ENCODE data around the gene SLIT3.

Gene SLIT3

DNA sequence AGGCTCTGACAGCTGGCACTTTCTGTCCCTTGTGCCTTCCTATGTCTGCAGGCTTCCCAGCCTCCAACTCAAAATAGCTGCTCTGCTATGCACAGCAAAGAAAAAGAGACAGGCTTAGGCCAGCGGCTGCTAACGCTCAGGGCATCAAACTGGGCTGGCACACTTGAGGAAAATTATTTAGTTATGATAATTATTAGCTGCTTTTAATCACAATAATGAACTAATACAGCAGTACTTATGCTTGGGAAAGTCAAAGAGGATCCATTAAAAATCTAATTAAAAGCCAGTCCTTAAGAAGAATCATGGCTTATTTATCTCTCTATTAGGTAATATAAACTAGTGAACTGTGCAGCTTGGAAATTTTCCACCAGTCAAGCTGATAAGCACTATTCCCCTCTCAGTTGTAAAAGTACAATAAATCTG, 233.2 kb downstream of the SLIT3 start:
- DNase-seq, result no peak

DNA sequence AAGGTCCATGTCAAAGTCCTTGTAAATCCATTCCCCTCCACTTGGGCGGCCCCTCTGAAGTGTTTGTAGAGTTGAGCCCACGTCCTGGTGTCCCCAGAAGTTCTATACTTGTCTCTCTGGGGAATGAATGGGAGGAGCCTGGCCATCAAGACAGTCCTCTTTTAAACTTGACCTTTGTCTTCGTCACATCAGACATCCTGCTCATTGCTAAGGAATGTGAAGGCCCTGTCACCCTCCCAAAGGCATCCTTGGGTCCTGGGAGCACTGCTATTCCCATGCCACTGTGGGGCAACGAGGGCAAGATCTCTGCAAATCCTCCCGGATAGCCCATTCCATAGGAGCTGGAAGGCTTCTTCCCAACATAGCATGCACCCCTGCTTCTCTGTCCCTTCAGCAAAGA, 235.5 kb downstream of the SLIT3 start:
- no peak for DNase-seq

DNA sequence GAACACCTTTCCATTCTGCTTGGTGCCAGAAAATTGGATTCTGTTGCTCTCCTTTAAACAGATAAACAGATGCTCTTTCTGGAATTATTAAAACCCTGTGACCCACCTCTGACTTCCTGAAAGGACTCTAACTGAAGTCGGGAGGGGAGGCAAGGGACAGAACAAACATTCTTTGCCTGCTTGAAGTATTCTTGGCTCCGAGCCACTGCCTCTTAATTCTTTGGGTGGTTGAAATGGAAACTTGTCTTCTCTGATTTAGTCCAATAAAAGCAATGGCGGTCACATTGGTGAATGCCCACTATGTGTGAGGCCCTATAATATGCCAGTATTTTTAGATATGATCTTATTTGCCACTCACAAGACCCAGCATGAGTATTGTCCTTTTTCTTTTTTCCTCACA, 236.8 kb downstream of the SLIT3 start:
- DNase-seq, result no peak

DNA sequence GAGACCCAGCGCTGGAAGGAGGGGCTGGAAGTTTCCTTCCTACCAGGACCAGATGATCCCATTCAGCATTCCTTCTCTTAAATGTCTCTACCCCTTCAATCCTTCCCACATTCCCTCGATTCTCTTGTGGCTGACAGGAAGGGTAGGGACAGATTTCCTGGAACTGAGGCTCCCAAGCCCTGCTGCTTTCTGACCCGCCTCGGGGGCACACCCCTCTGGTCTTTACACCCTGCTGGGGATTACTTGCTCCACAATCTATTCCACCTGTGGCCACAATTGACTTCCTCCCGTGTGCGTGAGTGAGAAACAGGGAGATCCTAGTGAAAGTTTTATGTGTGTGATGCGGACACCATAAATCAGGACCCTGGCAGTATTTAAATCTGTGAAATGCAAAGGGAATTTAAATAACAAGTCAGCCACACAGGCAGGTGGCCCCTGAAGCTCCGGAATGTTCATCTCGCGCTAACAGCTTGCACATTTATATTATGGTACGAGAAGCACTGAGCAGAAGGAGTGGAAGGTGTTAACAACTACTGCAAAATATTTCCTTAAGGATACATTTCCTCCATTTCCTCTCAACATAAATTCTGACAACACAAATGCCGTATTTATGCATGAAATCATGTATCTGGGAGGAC, 237.5 kb downstream of the SLIT3 start:
- no peak for DNase-seq

DNA sequence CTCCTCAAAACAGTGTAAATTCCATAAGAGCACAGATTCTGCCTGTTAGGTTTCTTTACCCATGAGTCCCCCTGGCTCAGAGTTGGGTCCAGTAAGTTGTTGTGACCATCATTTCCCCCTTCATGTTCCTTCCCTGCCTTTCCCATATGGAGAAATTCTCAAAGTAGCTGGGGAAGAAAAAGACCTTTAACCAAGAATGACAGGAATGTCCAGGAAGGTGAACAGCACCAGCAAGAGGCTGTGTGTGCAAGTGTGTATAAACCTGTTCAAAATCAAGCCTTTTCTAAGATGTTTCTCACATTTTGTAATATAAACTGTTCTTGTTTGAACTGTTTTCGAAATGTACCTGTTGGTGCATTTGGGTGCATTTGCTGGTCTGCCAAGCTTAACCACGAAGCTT, 238.2 kb downstream of the SLIT3 start:
- no peak for DNase-seq

DNA sequence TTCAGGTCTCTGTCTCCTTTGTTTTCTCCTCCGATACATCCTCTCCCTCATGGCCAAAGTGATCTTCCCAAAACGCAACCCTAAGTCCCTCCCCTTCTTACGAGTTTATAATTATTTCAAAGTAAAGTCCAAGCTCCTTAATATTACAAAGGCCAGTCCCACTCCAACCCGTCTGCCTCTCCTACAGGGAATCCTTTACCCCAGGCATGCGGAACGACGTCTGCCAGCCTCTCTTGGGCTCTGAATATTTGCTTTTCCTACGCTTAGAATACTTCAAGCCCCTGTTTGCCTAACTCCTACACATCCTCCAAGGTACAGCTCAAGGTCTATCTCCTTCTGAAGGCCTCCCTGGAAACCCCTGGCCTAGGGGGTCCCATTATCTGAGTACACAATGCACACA, 246.4 kb downstream of the SLIT3 start:
- DNase-seq, result no peak

DNA sequence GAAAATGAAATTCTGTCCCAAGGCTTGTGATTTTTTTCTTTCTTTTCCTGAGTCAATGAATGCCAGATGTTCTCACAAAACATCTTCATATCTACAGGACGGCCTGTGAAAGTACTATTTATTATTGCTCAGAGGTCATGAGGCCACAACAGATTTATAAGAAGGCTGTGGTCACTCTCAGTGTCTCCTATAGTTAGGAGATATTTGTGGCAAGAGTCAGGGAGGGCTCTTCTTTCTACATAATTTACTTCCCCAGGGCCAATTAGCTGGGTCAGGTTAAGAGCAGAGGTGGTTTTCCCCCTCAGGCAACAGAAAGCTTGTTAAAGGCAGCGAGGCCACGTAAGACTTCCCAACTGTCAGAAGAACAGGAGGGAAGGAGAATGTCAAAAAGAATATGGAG, 248.7 kb downstream of the SLIT3 start:
- no peak for DNase-seq

DNA sequence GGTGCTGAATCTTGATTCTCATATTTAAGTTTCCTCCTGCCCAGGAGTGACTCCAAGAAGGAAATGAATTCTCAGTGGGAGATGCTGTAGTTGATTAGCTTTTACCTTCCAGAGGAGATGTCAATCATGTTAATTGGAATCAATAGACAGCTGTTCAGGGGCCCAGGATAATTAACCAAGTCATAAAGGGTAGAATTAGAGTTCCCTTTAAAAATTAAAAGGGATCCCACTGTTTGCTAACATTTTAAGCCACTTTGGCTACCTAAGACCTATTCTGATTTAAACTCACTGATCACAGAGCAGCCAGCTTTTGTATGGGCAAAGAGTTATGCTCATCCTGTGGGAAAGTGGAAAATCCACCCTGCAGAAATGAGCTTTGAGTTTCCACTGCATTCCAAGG, 249.6 kb downstream of the SLIT3 start:
- no peak for DNase-seq

DNA sequence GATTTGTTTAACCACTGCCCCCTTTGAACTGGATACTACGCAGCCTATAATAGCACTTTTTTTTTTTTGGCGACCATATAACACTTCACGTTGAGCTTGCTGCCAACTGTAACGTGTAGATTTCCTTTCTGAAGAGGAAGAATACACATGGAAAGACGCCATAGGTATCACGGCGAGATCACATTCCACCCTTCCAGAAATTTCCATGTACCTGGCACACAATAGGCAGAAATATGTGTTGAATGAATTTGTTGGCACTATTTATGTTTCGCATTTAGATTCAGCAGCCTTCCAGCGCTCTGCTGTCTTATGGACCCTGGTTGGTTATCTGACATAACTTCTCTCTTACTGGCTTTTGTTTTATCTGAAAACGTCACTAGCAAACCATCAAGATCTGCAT, 250.3 kb downstream of the SLIT3 start:
- no peak for DNase-seq

DNA sequence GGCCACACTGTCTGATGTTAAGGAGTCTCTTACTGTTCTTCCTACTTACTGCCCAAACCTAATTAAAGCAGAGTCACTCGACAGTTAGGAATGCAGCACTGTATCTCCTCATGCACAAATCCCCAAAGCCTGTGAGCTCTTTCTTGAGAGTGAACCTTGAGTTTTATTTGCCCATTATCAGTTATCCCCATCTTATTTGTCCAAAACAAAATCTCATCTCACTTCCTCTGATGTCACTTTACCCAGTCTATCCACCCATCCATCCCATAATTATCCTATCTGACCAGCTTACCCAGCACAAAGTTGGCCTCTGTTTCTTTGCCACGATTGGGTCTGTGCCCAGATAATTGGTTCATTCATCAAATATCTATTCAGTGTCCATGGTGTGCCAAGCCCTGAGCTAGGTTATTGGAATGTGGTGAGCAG, 250.8 kb downstream of the SLIT3 start:
- DNase-seq, result no peak

DNA sequence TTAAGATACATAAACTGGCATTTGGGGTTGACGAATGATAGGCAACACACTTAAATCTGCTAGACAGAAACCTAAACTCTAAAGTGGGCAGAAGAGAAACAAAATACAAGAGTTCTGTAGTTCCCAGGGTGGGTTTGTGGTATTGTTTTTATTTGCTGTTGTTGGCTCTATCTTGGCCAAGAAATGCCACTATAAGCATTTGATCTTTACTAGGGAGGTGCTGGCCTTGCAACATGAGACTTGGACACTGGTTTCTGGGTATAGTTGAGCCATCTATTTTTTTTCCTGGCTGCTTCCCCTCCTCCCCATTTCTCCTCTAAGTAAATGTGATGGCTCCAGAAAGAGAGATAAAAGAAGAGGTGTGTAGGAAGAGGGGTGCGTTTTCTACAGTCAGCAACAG, 251.2 kb downstream of the SLIT3 start:
- no peak for DNase-seq

DNA sequence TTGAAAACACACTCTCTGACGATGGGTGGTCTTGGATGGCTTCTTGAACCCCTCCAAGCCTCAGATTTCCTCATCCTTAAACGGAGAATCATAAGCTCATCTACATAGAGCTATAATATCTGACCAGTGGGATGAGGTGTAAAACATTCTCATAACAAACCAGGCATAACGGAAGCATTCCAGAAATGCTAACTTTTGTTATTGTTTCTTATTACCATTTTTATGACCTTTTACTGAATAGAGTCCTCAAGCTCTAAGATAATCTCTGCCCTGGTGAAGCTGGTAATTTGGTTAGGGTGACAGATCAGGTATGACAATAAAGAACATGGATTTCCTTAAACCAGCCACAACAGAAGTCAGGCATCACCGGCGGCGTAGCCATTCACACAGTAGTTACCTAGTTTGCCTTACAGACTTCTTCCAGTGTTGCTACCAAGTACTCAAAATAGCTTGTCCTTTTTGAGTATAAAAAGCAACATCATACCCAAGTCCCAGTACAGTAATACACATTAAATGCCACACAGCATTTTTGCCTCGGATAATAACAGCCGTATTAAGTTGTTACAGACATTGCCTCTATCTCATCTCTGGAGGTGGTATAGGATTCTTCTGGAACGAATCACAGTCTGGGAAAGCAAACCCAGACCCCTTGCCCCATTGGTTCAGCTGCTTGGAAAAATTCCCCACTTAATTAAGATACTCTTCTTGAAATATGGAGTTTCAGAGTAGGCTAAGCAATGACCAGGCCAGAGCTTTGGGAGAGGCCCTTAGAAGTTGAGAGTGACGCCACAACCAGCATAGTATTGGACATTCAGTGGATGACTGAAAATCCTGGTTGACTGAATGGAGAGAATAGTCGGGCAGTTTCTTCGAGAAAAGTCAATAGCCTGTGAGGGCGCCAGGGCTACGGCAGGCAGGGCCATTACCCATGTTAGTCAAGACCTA, 252.5 kb downstream of the SLIT3 start:
- DNase-seq, result no peak

DNA sequence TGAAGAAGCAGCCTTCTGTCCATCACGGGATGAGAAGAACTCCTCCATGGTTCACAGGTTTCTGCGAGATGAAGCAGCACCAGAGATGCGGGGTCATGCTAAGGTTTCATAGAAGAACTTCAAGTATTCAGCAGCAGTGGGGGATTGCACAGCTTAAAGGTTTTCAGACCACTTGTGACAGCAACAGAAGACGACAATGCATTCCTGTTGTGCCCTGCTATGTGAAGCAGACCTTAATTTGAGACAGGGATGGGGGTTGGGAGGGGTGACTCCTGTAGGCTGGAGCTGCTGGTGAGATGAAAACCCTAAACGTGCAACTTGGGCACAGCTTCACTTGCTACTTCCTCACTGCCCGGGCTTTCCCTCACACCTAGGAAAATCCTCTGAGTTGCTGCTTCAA, 256.0 kb downstream of the SLIT3 start:
- no peak for DNase-seq

DNA sequence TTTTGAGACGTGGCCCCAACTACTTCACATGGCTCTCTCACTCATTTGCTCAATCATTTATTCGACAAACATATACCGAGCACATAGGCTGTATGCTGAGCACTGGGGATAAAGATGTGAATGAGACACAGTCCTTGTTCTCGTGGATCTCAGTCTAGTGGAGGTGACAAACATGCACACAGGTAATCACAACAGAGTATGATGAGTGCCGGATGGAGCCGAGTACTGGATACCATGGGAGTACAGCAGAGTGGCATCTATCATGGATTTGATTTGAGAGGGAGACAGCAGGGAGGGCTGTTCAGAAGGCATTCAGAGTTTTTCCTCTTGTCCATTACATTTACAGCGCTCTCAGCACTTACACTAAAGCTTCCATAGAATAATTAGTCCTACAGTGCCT, 259.8 kb downstream of the SLIT3 start:
- DNase-seq, result no peak

DNA sequence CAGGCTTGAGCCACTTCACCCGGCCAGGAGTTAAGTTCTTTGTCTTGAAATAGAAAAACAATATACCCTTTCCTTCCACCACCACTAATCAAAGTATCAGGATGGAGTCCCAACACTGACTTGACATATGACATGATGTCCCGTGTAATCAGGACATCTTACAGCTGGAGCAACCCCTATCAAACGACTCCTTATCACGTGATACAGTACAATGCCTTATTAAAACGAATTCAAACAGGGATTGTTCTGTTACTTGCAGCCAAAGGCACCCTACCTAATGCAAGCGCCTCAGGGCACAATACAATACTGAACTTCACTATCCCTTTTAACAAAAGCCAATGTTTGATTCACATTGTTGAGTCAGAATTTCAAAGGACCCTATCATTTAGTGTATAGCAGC, 261.3 kb downstream of the SLIT3 start:
- DNase-seq, result no peak

DNA sequence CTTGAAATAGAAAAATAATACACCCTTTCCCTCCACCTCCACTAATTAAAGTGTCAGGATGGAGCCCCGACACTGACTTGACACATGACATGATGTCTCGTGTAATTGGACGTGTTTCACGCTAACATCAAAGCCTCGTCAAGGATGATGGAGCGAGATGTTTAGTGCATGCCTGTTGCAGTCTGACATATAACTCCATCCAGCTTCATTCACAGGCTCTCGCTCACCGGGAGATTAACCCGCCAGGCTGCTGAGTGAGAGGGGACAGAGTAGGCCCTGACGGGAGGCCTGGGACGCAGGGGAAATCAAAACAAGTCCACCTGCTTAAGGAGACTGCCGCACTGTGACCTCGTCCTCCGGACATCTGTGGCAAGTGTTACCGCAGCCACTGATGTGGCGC, 263.5 kb downstream of the SLIT3 start:
- DNase-seq, result no peak

DNA sequence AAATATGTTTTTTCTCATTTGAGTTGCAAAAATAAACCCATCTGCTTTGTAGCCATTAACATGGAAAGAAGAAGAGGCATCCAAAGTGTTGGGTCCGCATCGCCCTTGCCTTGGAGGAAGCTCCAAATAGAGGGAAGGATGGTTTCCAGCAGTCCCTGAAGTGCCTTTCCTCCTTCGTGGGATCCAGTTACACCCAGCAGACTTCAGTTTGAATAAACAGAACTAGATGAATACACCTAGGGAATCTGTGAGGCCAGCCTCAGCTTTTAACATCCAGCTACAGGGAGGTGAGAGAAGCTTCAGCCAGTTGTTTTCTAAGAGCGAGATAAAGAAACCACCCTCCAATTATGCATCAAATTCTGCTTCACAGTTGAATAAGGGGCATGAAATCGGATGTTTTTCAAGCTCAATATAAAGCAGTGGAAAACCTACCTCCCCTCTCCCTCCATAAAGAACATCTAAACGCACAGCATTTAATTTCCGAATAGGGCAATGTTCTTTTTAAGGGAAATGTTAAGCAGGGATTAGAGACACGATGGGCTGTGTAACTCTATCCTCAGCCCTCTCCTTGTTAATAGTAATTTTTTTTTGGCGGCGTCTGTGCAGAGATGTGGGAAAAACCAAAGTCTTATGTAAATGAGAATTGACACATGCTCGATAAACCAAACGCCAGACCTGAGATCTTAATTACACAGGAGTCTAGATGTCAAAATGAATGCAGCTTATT, 264.7 kb downstream of the SLIT3 start:
- DNase-seq, result no peak

DNA sequence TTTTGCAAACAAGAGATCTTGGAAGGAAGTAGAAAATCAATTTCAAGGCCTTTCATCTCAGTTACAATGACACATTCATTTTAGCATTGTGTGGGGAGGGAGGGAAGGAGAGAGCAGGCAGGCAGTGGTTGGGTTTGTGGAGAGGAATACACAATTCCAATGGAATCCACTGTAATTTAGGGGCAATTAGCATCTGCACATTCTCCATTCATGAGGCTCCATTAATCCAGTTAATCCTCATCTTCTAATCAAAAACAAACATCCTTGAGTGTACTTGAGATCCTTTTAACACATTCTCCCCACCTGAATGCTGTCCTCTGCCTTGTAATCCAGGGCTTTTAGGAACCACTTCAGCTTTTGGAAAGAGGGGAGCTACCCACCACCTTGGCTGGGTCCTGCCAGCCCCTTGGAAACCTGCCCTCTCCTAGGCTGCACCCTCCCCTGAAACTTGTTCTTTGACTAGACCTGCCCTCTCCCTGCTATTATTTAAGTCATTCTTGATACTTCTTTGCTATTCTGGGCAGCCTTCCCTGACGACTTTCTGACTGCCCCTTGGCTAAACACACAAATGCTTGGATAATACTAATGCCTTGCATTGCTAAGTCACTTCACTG, 271.2 kb downstream of the SLIT3 start:
- DNase-seq, result no peak

DNA sequence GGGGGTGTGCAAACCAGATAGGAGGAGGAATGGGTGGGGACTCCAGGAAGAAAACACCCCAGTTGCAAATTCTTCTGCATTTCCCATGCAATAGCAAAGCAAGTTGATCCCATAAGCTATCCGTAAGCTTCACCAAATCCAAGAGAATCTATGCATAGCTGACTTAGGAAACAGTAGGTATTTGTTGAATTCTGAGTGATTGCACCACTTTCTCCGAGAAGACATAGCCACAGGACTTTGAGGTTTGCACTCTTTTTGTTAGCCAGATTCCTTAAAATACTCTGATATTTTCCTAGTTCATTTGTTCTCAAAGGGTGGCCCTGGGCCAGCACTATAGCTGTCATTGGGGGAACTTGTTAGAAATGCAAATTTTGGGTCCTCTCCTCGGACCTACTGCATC, 271.9 kb downstream of the SLIT3 start:
- no peak for DNase-seq

DNA sequence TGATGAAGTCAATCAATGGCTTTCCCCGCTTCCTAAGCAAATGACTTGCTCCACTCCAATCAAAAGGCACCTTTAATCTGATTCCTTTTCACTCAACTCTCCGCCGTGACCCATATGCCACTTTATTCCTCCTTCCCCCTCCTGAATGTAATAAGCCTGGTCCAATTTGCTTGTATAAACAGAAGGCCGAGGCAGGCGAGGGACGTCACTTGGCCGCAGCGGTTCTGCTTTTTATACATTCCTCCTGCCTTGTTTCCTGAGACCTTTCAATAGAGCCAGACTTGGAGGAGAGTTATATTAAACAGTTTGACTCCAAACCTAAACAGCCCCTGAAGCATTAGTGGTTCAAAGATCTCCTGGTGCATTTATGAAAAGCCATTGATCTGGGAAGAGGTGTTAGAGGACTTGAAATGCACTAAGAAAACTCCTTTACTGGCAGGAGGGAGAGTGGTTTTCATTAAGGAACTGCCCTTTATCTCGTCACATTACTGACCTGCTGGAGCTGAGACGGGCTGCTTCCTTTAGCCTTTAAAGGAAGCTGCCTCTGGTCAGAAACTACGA, 273.4 kb downstream of the SLIT3 start:
- DNase-seq, result no peak

DNA sequence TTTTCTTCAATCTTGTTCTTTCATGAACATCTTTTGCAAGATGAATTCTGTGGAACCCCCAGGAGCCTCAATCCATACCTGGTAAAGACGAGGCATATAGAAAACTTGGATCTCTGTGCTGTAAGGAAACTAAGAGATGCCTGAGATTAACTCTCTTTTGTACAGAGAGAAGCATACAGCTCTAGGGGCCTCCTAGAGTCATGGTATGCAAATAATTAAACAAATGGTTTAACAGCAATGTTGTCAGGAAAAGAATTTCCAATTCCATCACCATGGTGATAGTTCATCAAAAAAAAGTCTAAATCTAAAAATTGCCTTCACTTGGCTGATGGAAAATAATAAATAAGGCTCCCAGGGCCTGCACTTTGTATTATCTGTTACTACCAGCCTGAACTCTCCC, 275.4 kb downstream of the SLIT3 start:
- DNase-seq, result no peak

DNA sequence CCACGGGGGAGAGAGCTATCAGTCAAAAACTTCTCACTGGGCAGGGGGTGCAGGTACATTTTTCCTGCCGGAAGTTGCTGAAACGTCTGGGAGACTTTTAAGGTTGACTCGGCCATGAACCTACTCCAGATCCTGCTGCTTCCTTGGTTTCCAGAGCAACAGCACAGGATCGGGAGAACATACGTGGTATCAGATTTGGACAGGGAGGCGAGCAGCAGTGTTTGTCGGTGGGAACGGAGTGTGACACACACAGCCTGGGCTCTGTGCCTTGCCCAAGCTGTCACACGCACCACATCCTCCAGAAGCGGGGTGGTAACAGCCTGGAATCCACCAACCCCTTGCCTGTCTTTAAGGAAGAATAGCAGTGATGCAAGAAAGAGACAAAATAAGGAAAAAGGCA, 276.5 kb downstream of the SLIT3 start:
- DNase-seq, result no peak

DNA sequence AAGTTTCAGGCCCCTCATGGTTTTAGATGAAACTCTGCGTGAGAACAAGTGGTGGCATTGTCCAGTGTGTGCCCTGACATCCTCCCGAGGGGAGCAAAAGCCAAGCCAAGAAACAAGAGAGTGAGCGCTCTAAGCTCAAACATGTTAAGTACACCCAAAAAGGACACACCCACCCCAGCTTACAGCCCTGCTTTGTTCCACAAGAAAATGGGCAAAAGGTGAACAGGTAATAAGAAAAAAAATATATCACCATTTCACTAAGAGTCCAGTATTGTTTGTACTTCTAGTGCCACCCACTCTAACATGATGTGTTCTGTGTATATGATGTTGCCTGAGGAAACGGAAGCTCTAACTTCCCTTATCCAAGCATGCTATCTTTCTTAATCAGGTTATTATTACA, 278.2 kb downstream of the SLIT3 start:
- DNase-seq, result no peak

All from left hindlimb (tissue), 1 donor.